Measurements from ENCODE around the gene ITGAV.

The ITGAV gene

GRCh38 chr2:186599186-186599778 is 9.4 kb downstream of the ITGAV start:
- no peaks in the 10 kb centered on the region for H3K9me3 ChIP-seq (ENCODE audit: insufficient read depth, low read depth, low read length)
- H4K20me1 ChIP-seq (ENCODE audit: insufficient read depth, low read length, poor library complexity, severe bottlenecking): no peaks in the 10 kb centered on the region
- H3K9ac ChIP-seq (ENCODE audit: low read depth, low read length, poor library complexity, severe bottlenecking): no peak overlapping the region
- H3F3A ChIP-seq (ENCODE audit: low read depth): no peaks in the 10 kb centered on the region
- H3K9me2 ChIP-seq (replicated peaks; ENCODE audit: low read depth, low read length): no peaks in the 10 kb centered on the region
- H3K36me3 ChIP-seq (ENCODE audit: insufficient read depth, low read length): no peaks in the 10 kb centered on the region
- no peak overlapping the region for H3K4me3 ChIP-seq (ENCODE audit: low read length, poor library complexity, severe bottlenecking)
- peaks cover 4% of the 10 kb centered on the region for H3K4me1 ChIP-seq (ENCODE audit: insufficient read depth, low read length, poor library complexity, severe bottlenecking)
- H2AFZ ChIP-seq (ENCODE audit: low read length): no peak overlapping the region
- no peaks in the 10 kb centered on the region for H3K27me3 ChIP-seq (ENCODE audit: insufficient read depth, low read length, poor library complexity, severe bottlenecking)
- H3K79me2 ChIP-seq (ENCODE audit: insufficient read depth, low read length): peaks cover 22% of the 10 kb centered on the region; the same call in 1 of the 2 replicates
- TF ChIP-seq EZH2phosphoT487 (IDR thresholded peaks at IDR 0.05; ENCODE audit: borderline replicate concordance): no peak
- no peak for TF ChIP-seq CTCF (conservative IDR thresholded peaks at IDR 0.05; ENCODE audit: low read length)
- H3K4me2 ChIP-seq (ENCODE audit: low read depth, low read length, poor library complexity, severe bottlenecking): no peak overlapping the region

- Histone ChIP-seq H3K27me3 (ENCODE audit: insufficient read depth, low read length, poor library complexity, severe bottlenecking) (no peaks in the 10 kb centered on the region), H3K36me3 (ENCODE audit: insufficient read depth, low read length) (peaks cover 6% of the 10 kb centered on the region; the same call in 1 of the 2 replicates), H3K4me3 (ENCODE audit: low read length, poor library complexity, severe bottlenecking) (no peak overlapping the region), H4K20me1 (ENCODE audit: insufficient read depth, low read length, poor library complexity, severe bottlenecking) (no peaks in the 10 kb centered on the region), H3K9ac (ENCODE audit: low read depth, low read length, poor library complexity, severe bottlenecking) (no peak overlapping the region), H2AFZ (ENCODE audit: low read length) (no peak overlapping the region), H3F3A (ENCODE audit: low read depth) (no peaks in the 10 kb centered on the region), H3K79me2 (ENCODE audit: insufficient read depth, low read length) (no peaks in the 10 kb centered on the region), H3K4me2 (ENCODE audit: low read depth, low read length, poor library complexity, severe bottlenecking) (no peak overlapping the region), H3K4me1 (ENCODE audit: insufficient read depth, low read length, poor library complexity, severe bottlenecking) (no peaks in the 10 kb centered on the region), H3K9me2 (replicated peaks; ENCODE audit: low read depth, low read length) (no peaks in the 10 kb centered on the region), H3K9me3 (ENCODE audit: insufficient read depth, low read depth, low read length) (no peaks in the 10 kb centered on the region)
- TF ChIP-seq CTCF (conservative IDR thresholded peaks at IDR 0.05; ENCODE audit: low read length): no peak
These were observed 13.4 kb downstream of the ITGAV start for GRCh38 chr2:186603286-186603685.

GRCh38 chr2:186605041-186605440 is 15.2 kb downstream of the ITGAV start:
- Histone ChIP-seq H3K9me3 (ENCODE audit: insufficient read depth, low read depth, low read length) (no peaks in the 10 kb centered on the region), H3K27me3 (ENCODE audit: insufficient read depth, low read length, poor library complexity, severe bottlenecking) (no peaks in the 10 kb centered on the region), H3K79me2 (ENCODE audit: insufficient read depth, low read length) (no peaks in the 10 kb centered on the region), H2AFZ (ENCODE audit: low read length) (no peak overlapping the region), H3K9ac (ENCODE audit: low read depth, low read length, poor library complexity, severe bottlenecking) (no peak overlapping the region), H3K4me3 (ENCODE audit: low read length, poor library complexity, severe bottlenecking) (no peak overlapping the region), H3K9me2 (replicated peaks; ENCODE audit: low read depth, low read length) (no peaks in the 10 kb centered on the region), H3F3A (ENCODE audit: low read depth) (no peaks in the 10 kb centered on the region), H3K36me3 (ENCODE audit: insufficient read depth, low read length) (peaks cover 6% of the 10 kb centered on the region; the same call in 1 of the 2 replicates), H3K4me2 (ENCODE audit: low read depth, low read length, poor library complexity, severe bottlenecking) (no peak overlapping the region), H4K20me1 (ENCODE audit: insufficient read depth, low read length, poor library complexity, severe bottlenecking) (no peaks in the 10 kb centered on the region), H3K4me1 (ENCODE audit: insufficient read depth, low read length, poor library complexity, severe bottlenecking) (no peaks in the 10 kb centered on the region)
- TF ChIP-seq EZH2phosphoT487 (IDR thresholded peaks at IDR 0.05; ENCODE audit: borderline replicate concordance): no peak
- TF ChIP-seq CTCF (conservative IDR thresholded peaks at IDR 0.05; ENCODE audit: low read length): no peak
